CD4-positive, alpha-beta memory T cell (primary cell): Measurements from ENCODE around the gene SMIM22. TPM values are rescaled to one million over a fixed set of nuclear protein-coding genes. Genes with fewer than 3 reads are reported as not detected.
A peak's percentile ranks its signal among the peaks of the same experiment; 100 is the strongest.

Experiments
- CTCF ChIA-PET: fragments of 350-600 bp; sonication (Branson Sonifier 250); formaldehyde crosslinking; loops from one replicate; lab custom pipeline; 2021; ENCODE audit warnings: inconsistent platforms; ENCODE audit not compliant: partially characterized antibody; lab: Charles Lee
- POLR2A ChIA-PET: fragments of 350-600 bp; sonication (Branson Sonifier 250); formaldehyde crosslinking; loops from one replicate; lab custom pipeline; 2021; ENCODE audit not compliant: partially characterized antibody; lab: Charles Lee
- DNase-seq, 5 donors: peaks; one replicate each; pipeline versions ENCODE4 v3.0.0 to v3.0.0-alpha.2; 2020 to 2022; ENCODE audit warnings: mixed read lengths in 1 of 5
- H3K27ac ChIP-seq: one replicate; pipeline ENCODE4 v1.7.0; 2013; ENCODE audit warnings: low read depth, low read length
- H3K27me3 ChIP-seq: 2 replicates; pipeline ENCODE4 v1.7.0; 2013; ENCODE audit warnings: mild to moderate bottlenecking, low read length, moderate library complexity; ENCODE audit not compliant: insufficient read depth
- H3K36me3 ChIP-seq: 2 replicates; pipeline ENCODE4 v1.7.0; 2013; ENCODE audit warnings: mild to moderate bottlenecking, low read length, moderate library complexity; ENCODE audit not compliant: insufficient read depth
- H3K4me1 ChIP-seq: 2 replicates; pipeline ENCODE4 v1.7.0; 2013; ENCODE audit warnings: mild to moderate bottlenecking, low read length, moderate library complexity; ENCODE audit not compliant: insufficient read depth
- H3K4me3 ChIP-seq, 2 donors: one replicate each; pipeline ENCODE4 v1.7.0; 2013; ENCODE audit warnings: low read length in 2 of 2, mild to moderate bottlenecking in 1 of 2
- H3K9me3 ChIP-seq, 2 donors: one replicate each; pipeline ENCODE4 v1.7.0; 2013; ENCODE audit warnings: low read length in 2 of 2, control low read depth in 1 of 2; ENCODE audit not compliant: control insufficient read depth in 1 of 2
- H3K27ac Mint-ChIP-seq, 7 donors: one replicate each; pipeline ENCODE4 v1.8.0; 2020 to 2021; ENCODE audit warnings: mixed read lengths in 7 of 7, mild to moderate bottlenecking in 6 of 7, inconsistent platforms in 3 of 7, moderate library complexity in 3 of 7
- H3K27me3 Mint-ChIP-seq, 2 donors: one replicate each; pipeline ENCODE4 v1.8.0; 2020 to 2021; ENCODE audit warnings: mixed read lengths in 2 of 2
- H3K36me3 Mint-ChIP-seq, 2 donors: one replicate each; pipeline ENCODE4 v1.8.0; 2020 to 2021; ENCODE audit warnings: mixed read lengths in 2 of 2, inconsistent platforms in 1 of 2, mild to moderate bottlenecking in 1 of 2
- H3K4me1 Mint-ChIP-seq, 4 donors: one replicate each; pipeline ENCODE4 v1.8.0; 2020 to 2021; ENCODE audit warnings: mixed read lengths in 4 of 4, mild to moderate bottlenecking in 1 of 4
- H3K4me3 Mint-ChIP-seq, 8 donors: one replicate each; pipeline ENCODE4 v1.8.0; 2020 to 2021; ENCODE audit warnings: mixed read lengths in 8 of 8, mild to moderate bottlenecking in 7 of 8, moderate library complexity in 6 of 8, inconsistent platforms in 3 of 8
- H3K9me3 Mint-ChIP-seq, 8 donors: one replicate each; pipeline ENCODE4 v1.8.0; 2020 to 2021; ENCODE audit warnings: mixed read lengths in 8 of 8, mild to moderate bottlenecking in 5 of 8, inconsistent platforms in 3 of 8, moderate library complexity in 1 of 8
- intact Hi-C: fragments of 100-400 bp; cut with micrococcal nuclease; formaldehyde crosslinking; loops from one replicate; pipeline ENCODE4 v1.15.1; 2023
- polyA plus RNA-seq, 2 donors: library from polyadenylated mRNA; unstranded; fragments of 300-500 nt; fragmentation: Illumina TruSeq; gene quantifications; one replicate each; pipeline ENCODE4 v1.2.3, GENCODE V29; 2021
- total RNA-seq, 2 experiments: library from RNA; stranded (reverse); gene quantifications; one replicate each; pipeline ENCODE4 v1.2.3, GENCODE V29; 2021

The SMIM22 gene
- total and polyA plus RNA-seq, 4 experiments from 2014 or later = not detected

- no peak overlapping the region for H3K4me3 ChIP-seq
- H3K9me3 ChIP-seq = no peaks in the 10 kb centered on the region
- H3K27me3 Mint-ChIP-seq = no peaks in the 10 kb centered on the region
- peak overlapping the region in 1 of 7 donors; percentile 60 for H3K27ac Mint-ChIP-seq
- peaks cover 29% of the 10 kb centered on the region for H3K4me1 ChIP-seq
- ChIA-PET POLR2A (interaction anchor here (1.6 kb wide), 1 partner anchor 39 kb away, joined by 4 read pairs; the partner anchor contains the start of gene ROGDI), CTCF (interaction anchor here (0.5 to 0.7 kb wide), 2 partner anchors 16 to 127 kb away, joined by 3 read pairs; no protein-coding TSS in a partner anchor)
- intact Hi-C loops = no loop called here
- peaks cover 29% of the 10 kb centered on the region for H3K36me3 ChIP-seq
- H3K4me1 Mint-ChIP-seq = peaks cover 13 to 41% (median 25%) of the 10 kb centered on the region in 4 donors
- H3K4me3 Mint-ChIP-seq = peak overlapping the region in 1 of 8 donors; percentile 31
- no peak overlapping the region for H3K27ac ChIP-seq
- peaks cover 7 to 50% of the 10 kb centered on the region in 2 donors for H3K36me3 Mint-ChIP-seq
- H3K27me3 ChIP-seq = no peaks in the 10 kb centered on the region
- no peaks in the 10 kb centered on the region for H3K9me3 Mint-ChIP-seq
- no peak for DNase-seq
Observed at GRCh38 chr16:4763791-4764190, 31.4 kb upstream of the SMIM22 start.

GRCh38 chr16:4765511-4766474, 29.4 kb upstream of the SMIM22 start:
- Mint-ChIP-seq H3K36me3 (peaks cover 0 to 34% of the 10 kb centered on the region in 2 donors), H3K4me1 (peaks cover 16 to 50% (median 35%) of the 10 kb centered on the region in 4 donors), H3K4me3 (peak overlapping the region; percentile 83 to 94 (median 86)), H3K27ac (peak overlapping the region; percentile 68 to 92 (median 89)), H3K9me3 (peaks cover 0 to 2% (median 0%) of the 10 kb centered on the region in 8 donors), H3K27me3 (no peaks in the 10 kb centered on the region)
- H3K27ac ChIP-seq = peak overlapping the region; percentile 79
- CTCF ChIA-PET = no interaction called here
- DNase-seq = no peak
- peaks cover 15% of the 10 kb centered on the region for H3K36me3 ChIP-seq
- no peaks in the 10 kb centered on the region for H3K27me3 ChIP-seq
- H3K4me1 ChIP-seq = peaks cover 32% of the 10 kb centered on the region
- H3K9me3 ChIP-seq = no peaks in the 10 kb centered on the region
- peak overlapping the region; percentile 39 to 94 for H3K4me3 ChIP-seq
- intact Hi-C loops = loop anchor here (2.0 kb wide), 1 partner anchor 141 kb away; the partner anchor contains the start of gene MGRN1
- POLR2A ChIA-PET = interaction anchor here (0.6 to 5.0 kb wide), 10 partner anchors 32 to 686 kb away, joined by 3 to 72 read pairs (median 8); partner anchors contain the start of genes ANKS3, DNAAF8, GLYR1 and HMOX2

- Histone ChIP-seq H3K9me3 (no peaks in the 10 kb centered on the region), H3K27ac (peak within 1 kb of the TSS; percentile 79), H3K4me1 (peaks cover 32% of the 10 kb centered on the region), H3K27me3 (no peaks in the 10 kb centered on the region), H3K4me3 (peak within 1 kb of the TSS; percentile 94 to 96), H3K36me3 (peaks cover 9% of the 10 kb centered on the region)
- Mint-ChIP-seq H3K27me3 (no peaks in the 10 kb centered on the region), H3K27ac (peak within 1 kb of the TSS; percentile 89 to 98 (median 94)), H3K36me3 (peaks cover 0 to 28% of the 10 kb centered on the region in 2 donors), H3K9me3 (peaks cover 0 to 2% (median 0%) of the 10 kb centered on the region in 8 donors), H3K4me3 (peak within 1 kb of the TSS; percentile 92 to 95 (median 94)), H3K4me1 (peaks cover 16 to 50% (median 35%) of the 10 kb centered on the region in 4 donors)
- intact Hi-C loops = loop anchor here (1.0 to 2.0 kb wide), 3 partner anchors 33 to 151 kb away; partner anchors contain the start of genes ANKS3, DNAAF8 and MGRN1
- peak; percentile 90 to 93 (median 93) for DNase-seq
- ChIA-PET POLR2A (interaction anchor here (0.6 to 5.0 kb wide), 13 partner anchors 19 to 291 kb away, joined by 3 to 72 read pairs (median 5); partner anchors contain the start of genes ANKS3, DNAAF8, GLYR1 and HMOX2), CTCF (interaction anchor here (0.5 kb wide), 1 partner anchor 19 kb away, joined by 3 read pairs; no protein-coding TSS in a partner anchor)
Observed at GRCh38 chr16:4766875-4767628, 28.1 kb upstream of the SMIM22 start, which contains the start of gene ZNF500. Gene ZNF500, minus strand, starts transcription at chr16:4767162. Its CDS starts 1,184 bp downstream, at chr16:4765978.

- H3K27ac Mint-ChIP-seq = peak overlapping the region; percentile 92 to 98 (median 96)
- Histone ChIP-seq H3K36me3 (peaks cover 8% of the 10 kb centered on the region), H3K27ac (peak overlapping the region; percentile 59), H3K27me3 (no peaks in the 10 kb centered on the region), H3K4me1 (peaks cover 32% of the 10 kb centered on the region), H3K9me3 (no peaks in the 10 kb centered on the region), H3K4me3 (peak overlapping the region; percentile 85 to 96)
- peak in 1 of 5 donors; percentile 8 for DNase-seq
- H3K9me3 Mint-ChIP-seq = peaks cover 0 to 2% (median 0%) of the 10 kb centered on the region in 8 donors
- POLR2A ChIA-PET = interaction anchor here (0.7 to 5.0 kb wide), 14 partner anchors 10 to 460 kb away, joined by 3 to 72 read pairs (median 6); partner anchors contain the start of genes ANKS3, CORO7, DNAAF8 and GLYR1
- CTCF ChIA-PET = interaction anchor here (1.0 kb wide), 1 partner anchor 118 kb away, joined by 3 read pairs; no protein-coding TSS in a partner anchor
- no peaks in the 10 kb centered on the region for H3K27me3 Mint-ChIP-seq
- intact Hi-C loops = loop anchor here (1.0 to 2.0 kb wide), 5 partner anchors 34 to 152 kb away; partner anchors contain the start of genes ANKS3, DNAAF8, GLYR1 and MGRN1
- H3K36me3 Mint-ChIP-seq = peaks cover 0 to 20% of the 10 kb centered on the region in 2 donors
- H3K4me1 Mint-ChIP-seq = peaks cover 16 to 47% (median 35%) of the 10 kb centered on the region in 4 donors
- peak overlapping the region; percentile 92 to 94 (median 94) for H3K4me3 Mint-ChIP-seq
Observed at GRCh38 chr16:4767872-4768548, 27.2 kb upstream of the SMIM22 start.

- Histone ChIP-seq H3K27me3 (no peaks in the 10 kb centered on the region), H3K27ac (peak overlapping the region; percentile 59), H3K36me3 (peaks cover 3% of the 10 kb centered on the region), H3K4me1 (peaks cover 32% of the 10 kb centered on the region), H3K9me3 (no peaks in the 10 kb centered on the region), H3K4me3 (peak overlapping the region; percentile 85 to 96)
- H3K4me3 Mint-ChIP-seq = peak overlapping the region; percentile 92 to 94 (median 94)
- ChIA-PET POLR2A (interaction anchor here (0.6 to 5.0 kb wide), 15 partner anchors 9 to 461 kb away, joined by 3 to 72 read pairs (median 5); partner anchors contain the start of genes ANKS3, CORO7, DNAAF8 and GLYR1), CTCF (interaction anchor here (1.0 kb wide), 1 partner anchor 118 kb away, joined by 3 read pairs; no protein-coding TSS in a partner anchor)
- H3K4me1 Mint-ChIP-seq = peaks cover 16 to 46% (median 35%) of the 10 kb centered on the region in 4 donors
- peaks cover 0 to 15% of the 10 kb centered on the region in 2 donors for H3K36me3 Mint-ChIP-seq
- intact Hi-C loops = loop anchor here (1.0 kb wide), 2 partner anchors 35 to 79 kb away; partner anchors contain the start of genes GLYR1 and UBN1
- peak overlapping the region; percentile 92 to 98 (median 96) for H3K27ac Mint-ChIP-seq
- H3K27me3 Mint-ChIP-seq = no peaks in the 10 kb centered on the region
- H3K9me3 Mint-ChIP-seq = peaks cover 0 to 2% (median 0%) of the 10 kb centered on the region in 8 donors
- peak; percentile 71 to 78 (median 76) for DNase-seq
Observed at GRCh38 chr16:4768549-4769305, 26.4 kb upstream of the SMIM22 start.
